Fibroblast of skin of right biceps (primary cell): ENCODE measurements around the gene HS6ST3.
"Not testable (repeated sequence)": the region's sequence is repeated elsewhere in the genome, so short reads cannot be mapped to it uniquely, and the experiment has no call there.

Experiments used
- DNase-seq: peaks from one replicate; pipeline ENCODE4 v3.0.0-alpha.2; 2013

The HS6ST3 gene

DNA sequence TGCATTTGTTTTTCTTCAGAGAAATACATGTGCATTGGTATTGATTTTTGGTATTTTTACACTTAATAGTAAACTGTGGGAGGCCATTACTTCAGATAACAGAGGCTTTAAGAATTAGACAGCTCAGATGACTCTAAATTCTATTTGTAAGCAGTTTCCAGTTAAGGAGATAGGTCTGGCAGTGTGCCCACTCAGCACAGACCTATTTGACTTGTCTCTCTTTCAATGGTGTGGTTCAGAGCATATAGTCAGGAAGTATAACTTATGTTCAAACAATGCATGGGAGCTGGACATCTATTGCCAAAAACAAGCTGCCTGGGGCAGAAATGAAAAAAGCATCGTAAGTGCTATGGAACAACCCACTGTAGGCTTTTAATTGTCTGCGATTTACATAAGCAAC is 370.7 kb downstream of the HS6ST3 start:
- DNase-seq, result no peak

DNA sequence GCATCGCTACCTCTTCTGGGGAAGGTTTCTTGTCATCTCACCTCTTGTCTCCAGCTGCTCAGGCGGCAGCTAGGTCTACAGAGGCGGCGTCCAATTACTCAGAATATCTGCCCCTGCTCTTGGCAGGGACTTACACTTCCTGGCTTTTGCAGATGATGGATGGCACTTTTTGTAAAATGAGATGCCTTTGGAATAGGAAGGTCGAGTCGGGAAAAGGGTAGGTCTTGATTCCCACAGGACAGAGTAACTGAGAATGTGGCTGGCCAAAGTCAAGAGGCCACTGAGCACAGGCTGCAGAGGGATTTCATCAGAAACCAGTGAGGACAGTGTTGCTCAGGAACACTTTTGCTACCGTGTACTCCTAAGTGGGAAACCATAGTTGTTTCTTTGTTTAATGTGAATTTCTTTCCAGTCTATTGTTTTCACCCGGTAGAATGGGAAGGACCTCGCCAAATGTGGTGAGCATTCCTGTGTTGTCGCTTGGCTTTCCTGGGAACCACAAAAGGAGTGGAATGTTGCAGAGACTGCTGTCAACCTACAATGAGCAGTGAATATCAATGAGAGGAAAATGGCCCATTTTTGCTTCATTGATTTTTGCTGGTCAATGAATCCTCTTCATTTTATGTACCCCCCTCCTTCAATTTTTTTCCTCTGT is 383.7 kb downstream of the HS6ST3 start:
- DNase-seq, result no peak

DNA sequence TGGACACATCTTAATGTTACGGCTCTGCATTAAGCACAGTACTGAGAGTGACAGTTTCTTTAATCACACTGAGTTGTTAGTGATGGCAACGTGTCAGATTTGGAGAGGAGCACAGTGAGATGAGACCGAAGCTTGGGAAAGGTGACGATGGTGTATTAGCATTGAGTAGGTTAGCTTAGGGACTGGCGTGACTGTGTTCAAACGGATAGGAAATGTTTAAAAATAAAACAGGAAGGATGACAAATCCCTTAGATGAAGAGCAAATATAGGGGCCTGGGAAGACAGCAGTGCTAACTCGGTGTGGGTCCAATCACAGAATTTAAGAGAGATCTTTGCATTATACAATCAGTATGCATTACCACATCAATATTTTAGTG is 384.3 kb downstream of the HS6ST3 start:
- DNase-seq, result no peak

DNA sequence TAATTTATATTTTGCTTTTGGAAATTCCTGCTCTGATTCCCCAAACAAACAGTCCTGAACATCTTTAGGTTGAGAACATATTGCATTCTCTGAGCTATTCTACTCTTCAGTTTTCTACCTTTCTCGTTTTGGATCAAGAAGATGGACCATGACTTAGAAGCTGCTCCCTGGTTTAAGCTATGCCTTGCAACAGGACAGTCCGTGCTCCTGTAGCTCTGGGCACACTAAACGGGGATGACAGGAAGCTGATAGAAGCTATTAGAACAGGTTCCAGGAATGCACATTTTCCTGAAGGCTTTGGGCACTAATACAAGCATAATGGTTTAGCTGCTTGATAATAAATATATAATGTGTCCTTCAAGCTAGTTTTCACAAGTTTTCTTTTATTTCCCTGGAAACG is 385.2 kb downstream of the HS6ST3 start:
- DNase-seq, result no peak

DNA sequence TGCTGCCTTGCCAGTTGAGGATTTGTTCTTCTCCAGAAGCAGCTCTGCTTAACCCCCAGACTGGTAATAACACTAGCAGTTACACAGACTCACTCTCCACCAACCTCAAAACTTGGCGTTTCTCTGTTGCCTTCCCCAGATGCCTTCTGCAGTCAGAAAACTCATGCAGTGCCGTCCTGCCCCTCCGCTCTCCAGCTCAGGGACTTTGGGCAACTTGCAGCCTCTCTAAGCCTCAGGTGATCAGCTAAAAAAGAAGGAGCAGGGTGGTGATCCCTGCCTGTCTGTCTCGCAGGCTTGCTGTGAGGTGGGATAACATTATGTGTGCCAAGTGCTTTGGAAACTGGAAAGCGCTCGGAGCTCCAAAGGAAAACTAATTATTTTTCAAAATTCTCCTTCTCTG is 391.6 kb downstream of the HS6ST3 start:
- no peak for DNase-seq

DNA sequence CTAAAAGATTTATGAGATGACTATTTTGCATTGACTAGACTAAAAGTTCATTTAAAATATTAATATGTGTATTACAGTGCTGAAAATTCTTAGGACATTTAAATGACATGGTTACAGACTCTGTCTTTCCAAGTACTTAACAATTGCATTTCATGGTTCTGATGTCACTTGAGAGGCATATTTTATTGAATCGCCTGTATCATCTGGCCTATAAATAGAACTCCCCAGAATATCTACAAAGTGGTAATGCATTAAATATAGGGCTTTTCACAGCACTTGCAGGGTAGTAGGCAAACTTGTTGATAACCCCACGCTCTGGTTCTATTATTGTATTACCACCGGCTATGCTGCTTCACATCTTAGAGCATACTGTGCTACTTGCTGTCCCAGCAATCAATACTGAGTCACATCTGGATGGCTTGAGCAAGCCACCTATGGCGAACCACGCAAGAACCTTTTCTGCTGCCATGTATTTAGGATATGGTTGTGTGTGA is 400.6 kb downstream of the HS6ST3 start:
- DNase-seq, result no peak

DNA sequence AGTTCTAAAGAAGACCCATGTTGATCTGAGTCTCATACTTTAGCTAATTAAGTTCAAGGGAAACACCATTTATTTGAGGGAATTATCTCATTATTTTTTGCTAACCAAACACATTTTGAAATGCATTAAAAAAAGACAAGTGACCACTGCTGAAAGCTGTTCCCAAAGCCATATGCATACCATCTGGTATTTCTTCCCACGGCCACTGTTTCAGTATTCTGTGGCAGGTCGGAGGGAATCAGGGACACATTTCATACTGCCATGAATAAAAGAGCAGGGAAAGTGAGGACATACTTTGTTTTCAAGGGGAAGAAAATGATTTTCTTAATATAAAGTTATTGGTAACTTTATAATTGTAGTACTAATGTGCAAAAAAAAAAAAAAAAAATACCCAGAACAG is 401.2 kb downstream of the HS6ST3 start:
- no peak for DNase-seq

DNA sequence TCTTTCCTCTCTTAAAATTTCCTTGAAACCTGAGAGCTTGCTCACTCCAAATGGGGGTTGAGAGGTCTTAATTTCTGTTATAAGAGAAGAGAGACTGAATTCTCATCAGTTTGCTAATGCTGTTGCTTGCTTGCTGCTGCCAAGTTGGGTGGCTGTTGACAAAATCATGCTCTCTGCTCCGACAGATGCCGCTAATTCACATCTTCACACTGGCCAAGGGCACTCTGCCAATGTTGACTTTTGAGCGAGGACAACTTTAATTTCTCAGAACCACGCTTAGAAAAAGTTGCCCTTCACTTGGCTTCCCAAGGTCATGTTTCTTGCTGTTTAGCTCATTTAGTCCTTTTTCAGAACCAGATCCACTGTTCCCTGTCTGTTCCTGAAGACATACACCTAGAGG is 402.9 kb downstream of the HS6ST3 start:
- DNase-seq, result no peak

DNA sequence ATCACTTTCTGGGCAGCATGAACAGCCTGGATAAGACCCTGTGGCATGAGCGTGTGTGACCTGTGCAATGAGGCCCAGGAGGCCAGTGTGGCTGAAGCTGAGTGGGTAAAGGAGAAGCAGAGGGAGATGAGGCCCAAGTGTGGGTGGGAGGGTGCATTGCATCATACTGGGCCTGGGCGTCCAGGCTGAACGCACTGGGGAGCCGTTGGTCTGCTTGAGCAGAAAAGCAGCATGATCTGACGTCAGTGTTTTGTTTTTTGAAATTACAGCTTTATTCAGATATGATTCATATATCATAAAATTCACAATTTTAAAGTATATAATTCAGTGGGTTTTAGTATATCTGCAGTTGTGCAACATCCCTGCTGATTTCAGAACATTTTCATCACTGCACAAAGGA is 409.7 kb downstream of the HS6ST3 start:
- no peak for DNase-seq

DNA sequence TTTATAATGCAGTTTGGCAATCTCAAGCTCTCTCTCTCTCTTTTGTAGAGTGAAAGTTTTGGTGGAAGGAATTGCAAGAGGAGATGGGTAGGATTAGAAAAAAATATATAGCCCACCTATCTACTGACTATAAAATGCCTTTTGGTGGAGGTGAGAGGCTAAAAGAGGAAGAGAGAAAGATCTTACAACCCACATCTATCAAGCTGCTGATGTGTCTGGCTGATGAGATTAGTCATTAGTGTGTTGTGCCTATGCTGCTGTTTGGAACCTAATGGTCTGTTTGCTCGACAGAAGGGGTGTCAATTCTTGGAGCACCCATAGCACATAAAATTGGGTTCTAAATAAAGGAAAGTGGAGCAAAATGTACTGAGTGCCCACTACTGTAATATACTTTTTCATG is 411.0 kb downstream of the HS6ST3 start:
- no peak for DNase-seq

DNA sequence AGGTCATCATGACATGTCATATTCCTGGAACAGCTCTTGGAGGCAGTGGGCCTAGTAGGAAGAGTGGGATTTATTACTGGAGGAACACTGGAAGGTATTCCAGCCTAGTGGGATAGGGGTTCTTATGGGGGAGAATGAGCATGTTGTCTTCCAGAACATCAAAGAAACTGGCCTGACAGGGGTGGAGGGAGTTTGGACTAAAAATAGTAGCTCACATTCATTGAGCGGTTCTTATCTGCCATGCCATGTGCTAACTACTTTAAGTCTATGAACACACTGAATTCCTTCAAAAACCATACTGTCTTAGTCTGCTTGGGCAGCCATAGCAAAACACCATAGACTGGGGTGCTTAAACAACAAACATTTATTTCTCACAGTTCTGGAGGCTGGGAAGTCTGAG is 413.6 kb downstream of the HS6ST3 start:
- DNase-seq, result no peak

DNA sequence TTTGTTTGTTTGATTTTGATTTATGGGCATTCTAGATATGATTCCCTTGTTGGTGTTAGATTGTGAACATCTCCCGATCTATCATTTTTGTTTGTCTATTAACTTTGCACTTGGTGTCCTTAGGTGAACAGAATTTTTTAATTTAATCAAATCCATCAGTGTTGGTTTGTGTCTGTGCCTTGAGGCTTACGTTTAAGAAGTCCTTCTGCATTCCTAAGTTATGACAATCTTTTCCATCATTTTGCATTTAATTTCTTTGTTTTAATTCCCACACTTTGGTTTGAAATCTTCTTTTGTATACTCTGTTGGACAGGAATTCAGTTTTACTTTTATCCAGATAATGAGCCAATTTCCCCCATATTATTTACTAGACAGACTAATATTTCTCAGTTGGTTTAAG is 421.7 kb downstream of the HS6ST3 start:
- no peak for DNase-seq

DNA sequence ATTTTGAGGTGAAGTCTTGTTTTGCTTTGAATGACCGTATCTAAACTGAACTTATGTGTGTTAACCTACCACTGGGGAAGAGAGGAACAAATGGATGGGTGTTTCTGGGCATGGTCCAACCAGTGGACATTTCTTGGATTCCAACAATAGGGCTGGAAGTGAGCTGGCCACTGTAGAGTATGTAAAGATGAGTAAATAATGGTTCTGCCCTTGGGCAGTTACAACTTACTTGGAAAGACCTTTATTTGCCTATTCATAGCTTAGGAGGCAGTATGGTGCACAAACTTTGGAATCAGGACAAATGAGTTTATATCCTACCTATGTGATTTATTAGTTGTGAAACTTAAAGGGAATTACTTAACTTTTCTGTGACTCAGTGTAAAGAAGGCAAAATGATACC is 429.5 kb downstream of the HS6ST3 start:
- no peak for DNase-seq

DNA sequence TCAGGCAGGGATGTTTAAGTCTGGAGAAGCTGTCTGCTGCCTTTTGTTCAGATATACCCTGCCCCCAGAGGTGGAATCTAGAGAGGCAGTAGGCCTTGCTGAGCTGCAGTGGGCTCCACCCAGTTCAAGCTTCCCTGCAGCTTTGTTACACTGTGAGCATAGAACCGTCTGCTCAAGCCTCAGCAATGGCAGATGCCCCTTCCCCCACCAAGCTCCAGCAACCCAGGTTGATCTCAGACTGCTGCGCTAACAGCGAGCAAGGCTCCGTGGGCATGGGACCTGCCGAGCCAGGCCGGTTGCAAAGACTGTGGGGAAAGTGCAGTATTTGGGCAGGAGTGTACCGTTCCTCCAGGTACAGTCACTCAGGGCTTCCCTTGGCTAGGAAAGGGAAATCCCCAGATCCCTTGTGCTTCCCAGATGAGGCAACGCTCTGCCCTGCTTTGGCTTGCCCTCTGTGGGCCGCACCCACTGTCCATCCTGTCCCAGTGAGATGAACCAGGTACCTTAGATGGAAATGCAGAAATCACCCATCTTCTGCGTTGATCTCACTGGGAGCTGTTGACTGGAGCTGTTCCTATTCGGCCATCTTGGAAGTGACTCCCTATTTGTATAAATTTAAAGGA is 434.6 kb downstream of the HS6ST3 start:
- not testable (repeated sequence) for DNase-seq

DNA sequence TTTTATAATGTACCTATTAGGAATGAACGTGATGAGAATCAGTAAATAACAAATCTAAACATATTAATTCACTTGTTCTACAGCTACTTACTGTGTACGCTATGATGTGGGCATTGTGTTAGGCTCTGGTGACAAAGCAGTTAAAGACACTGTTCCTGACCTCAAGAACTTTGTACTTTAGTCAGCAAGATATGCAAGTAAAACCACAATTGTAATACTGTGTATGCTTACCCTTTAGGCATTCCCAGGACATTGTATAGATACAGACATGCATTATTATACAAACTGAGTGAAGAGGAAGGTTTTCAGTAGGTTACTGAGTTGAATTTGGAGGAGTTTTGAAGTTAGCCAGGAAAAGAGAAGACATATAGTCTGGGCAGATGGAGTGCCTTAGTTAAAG is 435.8 kb downstream of the HS6ST3 start:
- DNase-seq, result no peak

DNA sequence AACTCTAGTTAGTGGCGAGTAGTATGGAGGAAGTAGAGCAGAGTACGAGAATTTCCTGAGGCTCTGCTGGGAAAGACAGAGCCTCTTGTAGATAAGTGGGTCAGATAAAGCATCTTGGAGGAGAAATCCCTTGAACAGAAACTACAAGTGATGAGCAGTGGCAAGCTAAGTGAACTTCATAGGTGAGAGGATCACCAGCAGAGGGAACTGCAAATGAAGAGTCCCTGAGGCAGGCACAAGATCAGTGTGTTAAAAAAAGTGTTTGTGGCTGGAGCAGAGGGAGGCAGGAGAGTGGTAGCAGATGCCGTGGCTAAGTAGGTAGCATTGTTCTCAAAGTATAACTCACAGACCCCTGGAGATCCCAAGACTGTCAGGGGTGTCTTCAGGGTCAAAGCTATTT is 437.6 kb downstream of the HS6ST3 start:
- DNase-seq, result no peak

DNA sequence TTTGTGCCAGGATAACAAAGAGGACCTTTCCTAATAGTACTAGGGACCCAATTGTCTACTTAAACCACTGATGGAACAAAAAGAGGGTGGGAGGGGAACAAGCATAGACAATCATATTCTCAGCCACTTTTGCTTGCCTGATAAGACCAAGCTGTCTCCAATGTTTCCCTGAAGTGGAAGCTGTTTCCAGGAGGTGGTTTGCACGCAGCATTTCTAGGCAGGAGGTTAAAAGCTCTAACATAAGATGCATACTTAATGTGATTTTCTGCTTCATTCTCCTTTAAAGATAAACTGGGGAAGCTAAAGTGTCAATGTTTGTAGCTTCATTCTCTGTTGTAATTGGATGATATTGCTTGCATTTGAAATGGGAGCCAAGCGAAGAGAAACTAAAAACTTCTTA is 442.9 kb downstream of the HS6ST3 start:
- DNase-seq, result no peak

DNA sequence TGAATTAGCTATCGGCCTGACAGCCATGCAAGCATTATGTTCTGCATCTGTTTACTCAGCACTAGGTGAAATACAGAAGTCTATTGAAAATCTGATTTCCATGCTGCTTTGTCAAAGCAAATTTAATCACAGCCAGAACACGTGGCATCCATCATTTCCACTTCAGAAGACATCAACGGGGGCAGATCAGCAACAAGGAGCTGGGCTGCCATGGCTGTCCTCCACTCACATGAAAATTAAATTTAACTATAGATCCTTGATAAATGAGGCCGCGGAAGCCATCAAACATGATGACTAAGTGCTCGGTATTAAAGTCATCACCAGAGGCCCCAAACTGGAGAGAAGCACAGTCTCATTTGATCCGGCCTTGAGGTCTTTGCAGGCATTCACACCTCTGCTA is 443.5 kb downstream of the HS6ST3 start:
- DNase-seq, result no peak

DNA sequence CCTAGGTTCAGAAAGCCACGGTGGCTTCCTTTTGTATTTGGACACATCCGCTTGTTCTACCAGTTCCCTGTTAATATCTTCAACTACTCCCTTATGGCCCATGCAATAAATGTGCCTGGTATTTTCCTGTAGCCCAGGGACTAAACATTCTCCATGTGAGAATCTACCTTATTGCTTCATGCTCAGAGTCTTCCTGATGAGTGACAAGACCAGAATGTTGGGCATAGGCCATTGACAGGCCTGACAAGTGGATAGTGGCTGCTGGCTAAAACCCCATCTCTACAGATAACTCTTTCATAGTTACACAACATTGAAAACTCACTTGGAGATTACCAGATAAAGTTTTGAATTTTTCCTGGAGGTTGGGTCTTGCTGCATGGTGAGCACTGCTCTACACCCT is 449.9 kb downstream of the HS6ST3 start:
- DNase-seq, result no peak

DNA sequence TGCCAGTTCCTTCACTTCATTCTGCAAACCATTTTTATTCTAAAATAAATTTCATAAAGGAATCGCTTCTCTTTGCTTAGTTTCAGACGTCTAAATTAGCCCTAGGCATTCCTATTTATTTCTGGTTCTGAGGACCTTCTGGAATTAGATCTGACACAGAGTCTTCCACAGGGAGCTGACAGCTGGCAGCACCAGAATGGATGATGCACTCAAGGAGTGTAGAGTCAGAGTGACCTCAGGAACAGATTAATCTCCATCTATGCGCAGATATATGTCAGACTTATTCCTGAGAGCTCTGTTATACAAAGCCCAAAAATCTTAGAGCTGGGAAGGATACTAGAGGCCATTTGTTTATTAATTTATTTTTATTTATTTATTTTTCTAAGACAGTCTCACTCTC is 450.8 kb downstream of the HS6ST3 start:
- DNase-seq, result no peak

DNA sequence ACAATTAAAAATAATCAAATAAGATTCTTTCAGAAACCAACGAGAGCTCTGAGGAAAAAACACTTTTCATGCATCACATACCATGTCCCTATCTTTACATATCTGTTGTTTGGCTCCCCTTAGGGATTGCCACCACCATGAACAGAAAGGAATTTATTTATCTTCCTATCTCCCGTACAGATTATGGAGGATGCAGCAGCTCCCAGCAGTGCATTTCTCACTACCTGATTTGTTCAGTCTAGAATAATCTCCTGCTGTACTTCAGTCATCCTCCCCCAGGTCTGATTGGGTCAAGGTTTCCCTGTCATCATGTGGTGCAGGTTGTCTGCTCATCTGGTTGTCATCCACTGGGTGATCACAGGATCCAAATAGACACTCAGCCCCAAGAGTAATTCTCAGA is 453.1 kb downstream of the HS6ST3 start:
- DNase-seq, result no peak

DNA sequence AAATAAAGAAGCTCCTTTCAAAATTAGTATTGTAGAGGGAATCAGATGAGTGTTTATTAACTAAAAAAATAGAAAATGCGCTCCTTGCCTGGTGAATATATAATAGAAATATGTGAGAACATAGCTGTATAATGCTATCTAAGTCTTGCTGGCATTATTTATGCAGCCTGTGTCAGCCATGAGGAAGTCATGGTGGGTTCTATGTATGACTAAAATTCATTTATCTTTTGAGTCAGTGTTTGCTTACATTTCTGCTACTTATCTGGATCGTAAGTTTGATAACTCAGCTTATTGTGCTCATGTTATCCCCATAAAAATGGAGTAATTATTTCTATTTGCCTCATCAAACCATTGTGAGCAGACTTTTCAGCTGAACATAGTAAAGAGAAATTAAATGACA is 455.1 kb downstream of the HS6ST3 start:
- no peak for DNase-seq

DNA sequence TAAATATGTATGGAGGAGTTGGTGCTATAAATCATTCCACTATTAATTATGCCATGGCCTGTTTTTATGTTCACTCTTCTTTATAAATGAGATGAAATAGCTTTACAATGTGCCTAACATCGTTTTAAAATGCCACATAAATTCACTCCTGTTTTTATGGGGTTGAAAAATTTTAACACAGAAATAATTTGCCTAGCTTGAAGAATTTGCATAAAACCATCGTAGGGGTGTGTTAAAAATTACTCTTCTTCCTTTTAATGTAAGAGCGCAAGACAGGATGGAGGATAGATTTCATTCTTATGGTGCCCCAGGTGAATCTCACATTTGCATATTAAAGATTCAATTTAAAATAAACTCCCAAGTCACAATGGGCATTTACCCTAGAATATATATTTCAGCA is 456.6 kb downstream of the HS6ST3 start:
- DNase-seq, result no peak

DNA sequence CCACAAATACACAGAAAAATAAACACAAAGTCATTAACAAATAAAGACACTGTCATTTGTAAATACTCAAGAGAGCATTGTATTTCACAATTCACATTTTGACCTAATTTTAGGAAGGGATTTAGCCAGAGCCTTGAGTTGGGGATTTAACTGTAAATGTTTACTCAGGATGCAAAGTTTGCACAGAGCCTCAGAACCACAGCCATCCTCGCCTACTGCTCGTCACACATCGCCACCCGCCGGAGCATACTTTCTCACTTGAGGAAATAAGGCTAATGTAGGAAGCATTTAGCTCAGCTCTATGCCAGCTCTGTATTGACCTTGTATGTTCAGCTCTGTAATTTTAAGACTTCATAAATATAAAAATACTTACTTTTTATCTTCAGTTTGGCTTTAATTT is 461.6 kb downstream of the HS6ST3 start:
- no peak for DNase-seq

DNA sequence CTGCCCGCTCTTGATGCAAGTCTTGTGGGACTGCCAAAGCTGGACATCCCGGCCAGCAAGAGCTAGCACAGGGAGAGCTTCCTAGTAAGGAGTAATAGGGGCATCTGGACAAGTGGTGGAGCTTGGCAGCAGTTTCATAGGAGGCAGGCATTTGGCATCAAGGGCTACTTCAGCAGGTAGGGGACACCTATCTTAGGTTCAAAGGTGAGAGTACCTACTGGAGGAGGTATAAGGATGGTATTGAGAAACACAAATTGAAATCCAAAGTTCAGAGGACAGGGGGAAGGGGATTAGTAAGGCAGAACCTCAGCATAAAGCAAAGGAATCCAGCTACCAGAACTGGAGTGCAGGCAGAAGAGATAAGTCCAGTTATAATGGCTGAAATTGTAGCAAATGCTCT is 462.7 kb downstream of the HS6ST3 start:
- no peak for DNase-seq
